GM12878 (cell line): ENCODE data around the gene KCND2. TPM values are rescaled to one million over a fixed set of nuclear protein-coding genes. Genes with fewer than 3 reads are reported as not detected.

Experiments
- ATAC-seq: fragments of 200-7000 bp; cut with Tn5 transposase; 3 replicates; pipeline ENCODE4 v1.9.1; 2020; ENCODE audit warnings: mild to moderate bottlenecking, moderate library complexity
- BruUV-seq: library from RNA; stranded (reverse); fragments of 400-500 nt; replicated peaks from 2 replicates; lab custom pipeline; 2021; lab: Mats Ljungman, UMichigan
- CTCF ChIA-PET: fragments of 300-600 bp; sonication (Branson Sonifier 250); formaldehyde crosslinking; extraction: SDS; loops from one replicate; lab custom pipeline; 2021; ENCODE audit warnings: inconsistent platforms; lab: Yijun Ruan, JAX
- POLR2A ChIA-PET: fragments of 350-600 bp; formaldehyde crosslinking; extraction: SDS; loops from one replicate; lab custom pipeline; 2021; ENCODE audit warnings: inconsistent platforms; lab: Charles Lee
- RAD21 ChIA-PET: fragments of 300-600 bp; sonication (Branson Sonifier 250); formaldehyde crosslinking; loops from one replicate; lab custom pipeline; 2023; ENCODE audit warnings: antibody characterized with exemption; ENCODE audit not compliant: unreplicated experiment; lab: Charles Lee
- SMC1A ChIA-PET: fragments of 300-600 bp; sonication (Branson Sonifier 250); formaldehyde crosslinking; loops from one replicate; lab custom pipeline; 2023; ENCODE audit not compliant: unreplicated experiment, uncharacterized antibody; lab: Charles Lee
- DNase-seq: peaks from one replicate; pipeline ENCODE4 v3.0.0-alpha.2; 2011; ENCODE audit warnings: low read depth, low spot score
- FAIRE-seq: peaks from 3 replicates; lab custom pipeline; 2011; peaks lifted over from hg19 to GRCh38; lab: Jason Lieb, UNC
- H2AFZ ChIP-seq: 2 replicates; pipeline ENCODE4 v1.6.0; 2011; ENCODE audit warnings: low read depth, low read length, control low read depth; ENCODE audit not compliant: control insufficient read depth
- H3K27ac ChIP-seq: 2 replicates; pipeline ENCODE4 v1.5.1; 2011; ENCODE audit warnings: control low read depth; ENCODE audit not compliant: control insufficient read depth, insufficient read depth
- H3K27me3 ChIP-seq, 2 experiments: replicated peaks in 1 of 2; 2 replicates each; pipeline versions ENCODE4 v1.6.0 to v1.6.1; 2011; ENCODE audit warnings: low read length in 1 of 2; ENCODE audit not compliant: control insufficient read depth in 2 of 2, insufficient read depth in 2 of 2
- H3K36me3 ChIP-seq, 2 experiments: 2 replicates each; pipeline ENCODE4 v1.5.1; 2011; ENCODE audit warnings: low read length in 1 of 2; ENCODE audit not compliant: control insufficient read depth in 2 of 2, insufficient read depth in 2 of 2
- H3K4me1 ChIP-seq: 2 replicates; pipeline ENCODE4 v1.6.1; 2011; ENCODE audit warnings: mild to moderate bottlenecking, low read length, moderate library complexity, mixed read lengths; ENCODE audit not compliant: control insufficient read depth, insufficient read depth
- H3K4me2 ChIP-seq: 2 replicates; pipeline ENCODE4 v1.6.0; 2011; ENCODE audit warnings: control low read depth; ENCODE audit not compliant: control insufficient read depth, insufficient read depth
- H3K4me3 ChIP-seq: fragments of 200-600 bp; sonication (generic); 2 replicates; pipeline ENCODE4 v1.5.1; 2016
- H3K79me2 ChIP-seq: 2 replicates; pipeline ENCODE4 v1.6.0; 2011; ENCODE audit warnings: low read length; ENCODE audit not compliant: control insufficient read depth, insufficient read depth
- H3K9ac ChIP-seq: 2 replicates; pipeline ENCODE4 v1.8.0; 2011; ENCODE audit warnings: low read length, control low read depth, mixed read lengths; ENCODE audit not compliant: control insufficient read depth, insufficient read depth
- H3K9me3 ChIP-seq: replicated peaks from 3 replicates; pipeline ENCODE4 v1.5.1; 2011; ENCODE audit warnings: mild to moderate bottlenecking, low read length; ENCODE audit not compliant: control insufficient read depth, insufficient read depth
- H4K20me1 ChIP-seq: 2 replicates; pipeline ENCODE4 v1.6.0; 2011; ENCODE audit not compliant: control insufficient read depth, insufficient read depth
- ASH2L ChIP-seq: fragments of 300-600, 200-600 bp; sonication (generic); IDR thresholded peaks from 2 replicates; pipeline ENCODE4 v1.6.1; 2017; ENCODE audit warnings: low read depth, mild to moderate bottlenecking, borderline replicate concordance
- BACH1 ChIP-seq: fragments of 450-650 bp; IDR thresholded peaks from 2 replicates; pipeline ENCODE4 v1.6.1; 2017; ENCODE audit warnings: mild to moderate bottlenecking, borderline replicate concordance
- CBX3 ChIP-seq: fragments of 200-600 bp; sonication (generic); IDR thresholded peaks from 2 replicates; pipeline ENCODE4 v1.6.1; 2016; ENCODE audit warnings: low read depth, borderline replicate concordance
- JUND ChIP-seq: IDR thresholded peaks from 2 replicates; pipeline ENCODE4 v1.6.1; 2012; ENCODE audit warnings: low read depth, mild to moderate bottlenecking, low read length, improper control_type of control experiment, moderate library complexity
- KLF5 ChIP-seq: fragments of 450-650 bp; IDR thresholded peaks from 2 replicates; pipeline ENCODE4 v1.6.1; 2014; ENCODE audit warnings: mild to moderate bottlenecking; ENCODE audit not compliant: partially characterized antibody
- NFIC ChIP-seq: IDR thresholded peaks from 2 replicates; pipeline ENCODE4 v1.6.1; 2012; ENCODE audit warnings: low read depth, mild to moderate bottlenecking, inconsistent platforms, low read length, moderate library complexity
- NKRF ChIP-seq: fragments of 450-650 bp; conservative IDR thresholded peaks from 2 replicates; pipeline ENCODE4 v1.6.1; 2017; ENCODE audit warnings: mild to moderate bottlenecking, moderate library complexity
- NR2F1 ChIP-seq: fragments of 450-650 bp; conservative IDR thresholded peaks from 2 replicates; pipeline ENCODE4 v1.6.1; 2017; ENCODE audit warnings: mild to moderate bottlenecking
- RUNX3 ChIP-seq: IDR thresholded peaks from 2 replicates; pipeline ENCODE4 v1.6.1; 2012; ENCODE audit warnings: low read length, inconsistent platforms
- SREBF2 ChIP-seq: IDR thresholded peaks from 2 replicates; pipeline ENCODE4 v1.6.1; 2012; ENCODE audit warnings: mild to moderate bottlenecking, low read length
- TARDBP ChIP-seq: IDR thresholded peaks from 2 replicates; pipeline ENCODE4 v1.6.1; 2016; ENCODE audit warnings: borderline replicate concordance
- TCF12 ChIP-seq: IDR thresholded peaks from 2 replicates; pipeline ENCODE4 v1.6.1; 2011; ENCODE audit warnings: low read depth, mild to moderate bottlenecking, low read length
- ZSCAN29 ChIP-seq: fragments of 450-650 bp; IDR thresholded peaks from 2 replicates; pipeline ENCODE4 v1.6.1; 2017; ENCODE audit warnings: mild to moderate bottlenecking, moderate library complexity
- WGBS: methylation state at CpG from one replicate; pipeline ENCODE4 v1.1.6; 2016; ENCODE audit warnings: low lambda C conversion rate; ENCODE audit not compliant: insufficient replicate concordance, insufficient coverage; ENCODE audit errors: missing lambda C conversion rate; 5-methylcytosine and 5-hydroxymethylcytosine counted together
- in situ Hi-C: fragments of 300-500 bp; cut with MboI; formaldehyde crosslinking; loops from 9 replicates; pipeline ENCODE4 v1.14.3; 2018; ENCODE audit warnings: mixed read lengths
- intact Hi-C: fragments of 100-400 bp; cut with micrococcal nuclease; formaldehyde crosslinking; loops from one replicate; pipeline ENCODE4 v1.14.2; 2022; ENCODE audit not compliant: unreplicated experiment
- polyA plus RNA-seq, 11 experiments: library from polyadenylated mRNA; depleted of rRNA in 4 of 11; unstranded in 6 of 11; stranded (reverse) in 5 of 11; fragments of >200 nt; fragmentation: Nextera tagmentation in 4 of 11; fragmentation: Illumina TruSeq in 1 of 11; extraction: Ambion mirVana in 4 of 11; extraction: Trizol in 1 of 11; gene quantifications; 1 replicate in 1 of 11; 2 replicates in 10 of 11; pipeline versions ENCODE4 v1.2.1 to v1.2.3, GENCODE V29; 2011 to 2016; ENCODE audit warnings: inconsistent platforms in 2 of 11, missing spikeins in 2 of 11, low read depth in 1 of 11
- total RNA-seq, 4 experiments: library from RNA; depleted of rRNA in 3 of 4; stranded (reverse); fragments of >200 nt in 3 of 4; fragmentation: Illumina TruSeq in 1 of 4; extraction: Trizol in 1 of 4; gene quantifications; 2 replicates each; pipeline versions ENCODE4 v1.2.1 to v1.2.3, GENCODE V29; 2013 to 2021
- TF ChIP-seq, protein P1 (sequence below): fragments of 450-650 bp; IDR thresholded peaks from 2 replicates; pipeline ENCODE4 v1.6.1; 2016; ENCODE audit warnings: mild to moderate bottlenecking, moderate library complexity, borderline replicate concordance
- TF ChIP-seq, protein P2 (sequence below): IDR thresholded peaks from 2 replicates; pipeline ENCODE4 v1.6.1; 2012; ENCODE audit warnings: low read depth, low read length, improper control_type of control experiment
- TF ChIP-seq, protein P3 (sequence below): IDR thresholded peaks from 2 replicates; pipeline ENCODE4 v1.6.1; 2012; ENCODE audit warnings: mild to moderate bottlenecking, low read depth, low read length

Gene KCND2
- total and polyA plus RNA-seq, 10 of the 15 experiments (the other 5 are each of a cell fraction or from before 2014, with no cell fraction given): 3.6 to 22.3 (median 6.3) TPM

DNA sequence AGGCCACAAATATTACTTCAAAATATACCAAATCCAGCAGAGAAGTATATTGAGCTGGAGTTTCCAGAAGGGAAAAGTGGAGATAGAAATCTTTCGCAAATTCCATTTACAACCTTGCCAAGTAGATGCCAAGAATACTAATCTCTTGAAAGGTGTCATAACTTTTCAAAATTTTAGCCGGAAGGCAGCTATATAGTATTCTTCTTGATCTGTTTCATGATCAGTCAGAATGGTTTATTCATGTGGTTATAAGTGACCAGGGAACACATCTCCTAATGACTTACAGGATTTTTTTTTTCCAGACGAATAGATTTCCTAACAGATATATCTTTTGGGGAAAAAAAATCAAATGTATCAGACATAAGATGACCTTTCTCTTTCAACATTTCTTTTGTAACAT, 314.3 kb downstream of the KCND2 start:
- Histone ChIP-seq H3K36me3 (no peaks in the 10 kb centered on the region), H2AFZ (no peak overlapping the region), H3K4me3 (no peak overlapping the region), H3K9me3 (no peaks in the 10 kb centered on the region), H4K20me1 (no peaks in the 10 kb centered on the region), H3K4me1 (no peaks in the 10 kb centered on the region), H3K27me3 (no peaks in the 10 kb centered on the region), H3K4me2 (no peak overlapping the region), H3K27ac (no peak overlapping the region), H3K79me2 (no peaks in the 10 kb centered on the region), H3K9ac (no peak overlapping the region)
- no TSS peak for BruUV-seq
- ChIA-PET RAD21 (no interaction called here), SMC1A (interaction anchor here (0.8 to 1.7 kb wide), 3 partner anchors 11 to 70 kb away, joined by 3 read pairs; no protein-coding TSS in a partner anchor), POLR2A (no interaction called here), CTCF (no interaction called here)
- DNase-seq: no peak
- 30% methylated on average over 3 of the region's 3 CpGs for WGBS
- intact Hi-C loops (loop anchor here (10.0 kb wide), 1 partner anchor 138 kb away; no protein-coding TSS in a partner anchor), in situ Hi-C loops (no loop called here)
- no peak for ATAC-seq
- FAIRE-seq: no peak
- no peak for TF ChIP-seq NR2F1
- no peak for TF ChIP-seq KLF5
- TF ChIP-seq, protein P1, sequence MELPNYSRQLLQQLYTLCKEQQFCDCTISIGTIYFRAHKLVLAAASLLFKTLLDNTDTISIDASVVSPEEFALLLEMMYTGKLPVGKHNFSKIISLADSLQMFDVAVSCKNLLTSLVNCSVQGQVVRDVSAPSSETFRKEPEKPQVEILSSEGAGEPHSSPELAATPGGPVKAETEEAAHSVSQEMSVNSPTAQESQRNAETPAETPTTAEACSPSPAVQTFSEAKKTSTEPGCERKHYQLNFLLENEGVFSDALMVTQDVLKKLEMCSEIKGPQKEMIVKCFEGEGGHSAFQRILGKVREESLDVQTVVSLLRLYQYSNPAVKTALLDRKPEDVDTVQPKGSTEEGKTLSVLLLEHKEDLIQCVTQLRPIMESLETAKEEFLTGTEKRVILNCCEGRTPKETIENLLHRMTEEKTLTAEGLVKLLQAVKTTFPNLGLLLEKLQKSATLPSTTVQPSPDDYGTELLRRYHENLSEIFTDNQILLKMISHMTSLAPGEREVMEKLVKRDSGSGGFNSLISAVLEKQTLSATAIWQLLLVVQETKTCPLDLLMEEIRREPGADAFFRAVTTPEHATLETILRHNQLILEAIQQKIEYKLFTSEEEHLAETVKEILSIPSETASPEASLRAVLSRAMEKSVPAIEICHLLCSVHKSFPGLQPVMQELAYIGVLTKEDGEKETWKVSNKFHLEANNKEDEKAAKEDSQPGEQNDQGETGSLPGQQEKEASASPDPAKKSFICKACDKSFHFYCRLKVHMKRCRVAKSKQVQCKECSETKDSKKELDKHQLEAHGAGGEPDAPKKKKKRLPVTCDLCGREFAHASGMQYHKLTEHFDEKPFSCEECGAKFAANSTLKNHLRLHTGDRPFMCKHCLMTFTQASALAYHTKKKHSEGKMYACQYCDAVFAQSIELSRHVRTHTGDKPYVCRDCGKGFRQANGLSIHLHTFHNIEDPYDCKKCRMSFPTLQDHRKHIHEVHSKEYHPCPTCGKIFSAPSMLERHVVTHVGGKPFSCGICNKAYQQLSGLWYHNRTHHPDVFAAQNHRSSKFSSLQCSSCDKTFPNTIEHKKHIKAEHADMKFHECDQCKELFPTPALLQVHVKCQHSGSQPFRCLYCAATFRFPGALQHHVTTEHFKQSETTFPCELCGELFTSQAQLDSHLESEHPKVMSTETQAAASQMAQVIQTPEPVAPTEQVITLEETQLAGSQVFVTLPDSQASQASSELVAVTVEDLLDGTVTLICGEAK: no peak
- no peak for TF ChIP-seq ASH2L
- TF ChIP-seq, protein P2, sequence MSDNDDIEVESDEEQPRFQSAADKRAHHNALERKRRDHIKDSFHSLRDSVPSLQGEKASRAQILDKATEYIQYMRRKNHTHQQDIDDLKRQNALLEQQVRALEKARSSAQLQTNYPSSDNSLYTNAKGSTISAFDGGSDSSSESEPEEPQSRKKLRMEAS: no peak
- TF ChIP-seq ZSCAN29: no peak
- no peak for TF ChIP-seq NKRF
- TF ChIP-seq RUNX3: peak; percentile 84
- TF ChIP-seq BACH1: no peak
- TF ChIP-seq TARDBP: no peak
- no peak for TF ChIP-seq TCF12
- TF ChIP-seq JUND: no peak
- TF ChIP-seq CBX3: no peak
- peak; percentile 67; the same call in 1 of the 2 replicates for TF ChIP-seq NFIC
- TF ChIP-seq SREBF2: no peak
- TF ChIP-seq, protein P3, sequence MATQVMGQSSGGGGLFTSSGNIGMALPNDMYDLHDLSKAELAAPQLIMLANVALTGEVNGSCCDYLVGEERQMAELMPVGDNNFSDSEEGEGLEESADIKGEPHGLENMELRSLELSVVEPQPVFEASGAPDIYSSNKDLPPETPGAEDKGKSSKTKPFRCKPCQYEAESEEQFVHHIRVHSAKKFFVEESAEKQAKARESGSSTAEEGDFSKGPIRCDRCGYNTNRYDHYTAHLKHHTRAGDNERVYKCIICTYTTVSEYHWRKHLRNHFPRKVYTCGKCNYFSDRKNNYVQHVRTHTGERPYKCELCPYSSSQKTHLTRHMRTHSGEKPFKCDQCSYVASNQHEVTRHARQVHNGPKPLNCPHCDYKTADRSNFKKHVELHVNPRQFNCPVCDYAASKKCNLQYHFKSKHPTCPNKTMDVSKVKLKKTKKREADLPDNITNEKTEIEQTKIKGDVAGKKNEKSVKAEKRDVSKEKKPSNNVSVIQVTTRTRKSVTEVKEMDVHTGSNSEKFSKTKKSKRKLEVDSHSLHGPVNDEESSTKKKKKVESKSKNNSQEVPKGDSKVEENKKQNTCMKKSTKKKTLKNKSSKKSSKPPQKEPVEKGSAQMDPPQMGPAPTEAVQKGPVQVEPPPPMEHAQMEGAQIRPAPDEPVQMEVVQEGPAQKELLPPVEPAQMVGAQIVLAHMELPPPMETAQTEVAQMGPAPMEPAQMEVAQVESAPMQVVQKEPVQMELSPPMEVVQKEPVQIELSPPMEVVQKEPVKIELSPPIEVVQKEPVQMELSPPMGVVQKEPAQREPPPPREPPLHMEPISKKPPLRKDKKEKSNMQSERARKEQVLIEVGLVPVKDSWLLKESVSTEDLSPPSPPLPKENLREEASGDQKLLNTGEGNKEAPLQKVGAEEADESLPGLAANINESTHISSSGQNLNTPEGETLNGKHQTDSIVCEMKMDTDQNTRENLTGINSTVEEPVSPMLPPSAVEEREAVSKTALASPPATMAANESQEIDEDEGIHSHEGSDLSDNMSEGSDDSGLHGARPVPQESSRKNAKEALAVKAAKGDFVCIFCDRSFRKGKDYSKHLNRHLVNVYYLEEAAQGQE: no peak
